HG03196 (cell line): Measurements from ENCODE around the gene WIPI1.

Source experiments
- ATAC-seq: cut with Tn5 transposase; IDR thresholded peaks from one replicate; pipeline ENCODE4 v1.9.1; 2021; ENCODE audit not compliant: unreplicated experiment

WIPI1 gene

GRCh38 chr17:68440526-68440925, 16.8 kb downstream of the WIPI1 start:
- no peak for ATAC-seq

- ATAC-seq = no peak
These were observed 17.5 kb downstream of the WIPI1 start for GRCh38 chr17:68439656-68440290.

- peak; percentile 84 for ATAC-seq
These were observed 19.1 kb downstream of the WIPI1 start for GRCh38 chr17:68437979-68438822.

GRCh38 chr17:68435876-68436842, 21.1 kb downstream of the WIPI1 start:
- no peak for ATAC-seq

GRCh38 chr17:68435361-68435760, 21.9 kb downstream of the WIPI1 start:
- ATAC-seq = no peak

- ATAC-seq = no peak
These were observed 23.3 kb downstream of the WIPI1 start for GRCh38 chr17:68433911-68434508.

- no peak for ATAC-seq
These were observed 24.1 kb downstream of the WIPI1 start for GRCh38 chr17:68433211-68433610.

- ATAC-seq = no peak
These were observed 25.0 kb downstream of the WIPI1 start for GRCh38 chr17:68432086-68432864.

- ATAC-seq = no peak
These were observed 25.6 kb downstream of the WIPI1 start for GRCh38 chr17:68431661-68432071.

GRCh38 chr17:68431045-68431608, 26.2 kb downstream of the WIPI1 start:
- ATAC-seq = no peak

- no peak for ATAC-seq
These were observed 27.4 kb downstream of the WIPI1 start for GRCh38 chr17:68429881-68430280.

- no peak for ATAC-seq
These were observed 28.7 kb downstream of the WIPI1 start for GRCh38 chr17:68428498-68429172.

GRCh38 chr17:68427575-68427974, 29.7 kb downstream of the WIPI1 start:
- ATAC-seq = no peak

GRCh38 chr17:68425979-68426378, 31.3 kb downstream of the WIPI1 start:
- no peak for ATAC-seq

- ATAC-seq = no peak
These were observed 32.4 kb downstream of the WIPI1 start for GRCh38 chr17:68424861-68425260.

GRCh38 chr17:68424203-68424602, 33.1 kb downstream of the WIPI1 start:
- ATAC-seq = no peak

GRCh38 chr17:68423251-68423650, 34.0 kb downstream of the WIPI1 start:
- ATAC-seq = no peak

GRCh38 chr17:68422821-68423220, 34.5 kb downstream of the WIPI1 start:
- ATAC-seq = no peak

GRCh38 chr17:68421486-68421885, 35.8 kb downstream of the WIPI1 start:
- ATAC-seq = no peak
